NB4 (cell line): Measurements from ENCODE around the gene RGS5.

Experiments used
- DNase-seq: peaks from one replicate; pipeline ENCODE4 v3.0.0; 2010; ENCODE audit warnings: low read depth
- H3K4me3 ChIP-seq: one replicate; pipeline ENCODE4 v1.5.1; 2011; ENCODE audit warnings: mild to moderate bottlenecking, low read depth, low read length, moderate library complexity
- CTCF ChIP-seq: IDR thresholded peaks from one replicate; pipeline ENCODE4 v1.5.1; 2012; ENCODE audit warnings: low read depth, low read length
- POLR2A ChIP-seq: IDR thresholded peaks from 2 replicates; pipeline ENCODE4 v1.6.1; 2011; ENCODE audit warnings: mild to moderate bottlenecking; ENCODE audit not compliant: insufficient read length; ENCODE audit errors: extremely low read depth

The RGS5 gene

DNA sequence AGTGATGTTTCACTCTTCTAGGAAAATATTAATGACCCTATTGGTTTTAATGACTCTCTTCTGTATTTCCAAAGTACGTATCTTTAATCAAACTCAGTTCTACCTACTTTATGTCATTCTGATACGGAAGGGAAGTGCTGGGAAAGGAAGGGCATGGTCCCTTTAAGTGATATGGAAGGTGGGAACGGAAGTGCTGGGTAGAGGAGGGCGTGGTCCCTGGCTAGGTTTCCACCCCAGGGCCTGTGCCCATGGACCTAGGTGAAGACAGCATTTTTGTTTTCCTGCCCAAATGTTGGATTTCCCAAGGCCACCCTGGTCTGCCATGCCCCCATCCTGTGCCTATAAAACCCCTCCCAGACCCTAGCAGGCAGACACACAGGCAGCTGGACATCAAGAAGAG is 109.5 kb downstream of the RGS5 start:
- TF ChIP-seq POLR2A (no peak), CTCF (no peak)
- DNase-seq: no peak
- H3K4me3 ChIP-seq: no peak overlapping the region
